ENCODE measurements around the gene BIRC5.
A peak's percentile ranks its signal among the peaks of the same experiment; 100 is the strongest.
"Not testable (repeated sequence)": the region's sequence is repeated elsewhere in the genome, so short reads cannot be mapped to it uniquely, and the experiment has no call there.

The BIRC5 gene

GRCh38 chr17:78248051-78248914, 34.2 kb downstream of the BIRC5 start:
- no peak for DNase-seq (ENCODE audit: insufficient read length)
- TF ChIP-seq POLR2AphosphoS5 (IDR thresholded peaks at IDR 0.05; ENCODE audit: low read depth, low read length) (no peak), TAF1 (IDR thresholded peaks at IDR 0.05; ENCODE audit: borderline replicate concordance, low read depth, low read length) (no peak), POLR2A (IDR thresholded peaks at IDR 0.05; ENCODE audit: low read depth, low read length) (no peak)
- FAIRE-seq = no peak

- DNase-seq (ENCODE audit: insufficient read length) (no peak), FAIRE-seq (no peak)
- TF ChIP-seq POLR2A (IDR thresholded peaks at IDR 0.05; ENCODE audit: low read depth, low read length) (no peak), TAF1 (IDR thresholded peaks at IDR 0.05; ENCODE audit: borderline replicate concordance, low read depth, low read length) (no peak), POLR2AphosphoS5 (IDR thresholded peaks at IDR 0.05; ENCODE audit: low read depth, low read length) (no peak)
Measured at GRCh38 chr17:78249074-78249817, 35.2 kb downstream of the BIRC5 start.

- FAIRE-seq (no peak), DNase-seq (ENCODE audit: insufficient read length) (no peak)
- no peak for TF ChIP-seq TAF1 (IDR thresholded peaks at IDR 0.05; ENCODE audit: borderline replicate concordance, low read depth, low read length)
- TF ChIP-seq POLR2AphosphoS5 (IDR thresholded peaks at IDR 0.05; ENCODE audit: low read depth, low read length) = no peak
- TF ChIP-seq POLR2A (IDR thresholded peaks at IDR 0.05; ENCODE audit: low read depth, low read length) = no peak
Measured at GRCh38 chr17:78249818-78250806, 36.1 kb downstream of the BIRC5 start.

- FAIRE-seq (peak; percentile 78), DNase-seq (ENCODE audit: insufficient read length) (peak; percentile 97)
- TF ChIP-seq POLR2A (IDR thresholded peaks at IDR 0.05; ENCODE audit: low read depth, low read length) = no peak
- TF ChIP-seq POLR2AphosphoS5 (IDR thresholded peaks at IDR 0.05; ENCODE audit: low read depth, low read length) = no peak
- no peak for TF ChIP-seq TAF1 (IDR thresholded peaks at IDR 0.05; ENCODE audit: borderline replicate concordance, low read depth, low read length)
Measured at GRCh38 chr17:78250891-78251772, 37.1 kb downstream of the BIRC5 start.

GRCh38 chr17:78251773-78252103, 37.7 kb downstream of the BIRC5 start:
- DNase-seq (ENCODE audit: insufficient read length) (no peak), FAIRE-seq (no peak)
- TF ChIP-seq TAF1 (IDR thresholded peaks at IDR 0.05; ENCODE audit: borderline replicate concordance, low read depth, low read length) (no peak), POLR2AphosphoS5 (IDR thresholded peaks at IDR 0.05; ENCODE audit: low read depth, low read length) (no peak), POLR2A (IDR thresholded peaks at IDR 0.05; ENCODE audit: low read depth, low read length) (no peak)

- TF ChIP-seq TAF1 (IDR thresholded peaks at IDR 0.05; ENCODE audit: borderline replicate concordance, low read depth, low read length) = no peak
- no peak for TF ChIP-seq POLR2AphosphoS5 (IDR thresholded peaks at IDR 0.05; ENCODE audit: low read depth, low read length)
- no peak for TF ChIP-seq POLR2A (IDR thresholded peaks at IDR 0.05; ENCODE audit: low read depth, low read length)
- DNase-seq (ENCODE audit: insufficient read length) (no peak), FAIRE-seq (no peak)
Measured at GRCh38 chr17:78252111-78252634, 38.1 kb downstream of the BIRC5 start.

- DNase-seq (ENCODE audit: insufficient read length) (no peak), FAIRE-seq (no peak)
- no peak for TF ChIP-seq POLR2A (IDR thresholded peaks at IDR 0.05; ENCODE audit: low read depth, low read length)
- TF ChIP-seq TAF1 (IDR thresholded peaks at IDR 0.05; ENCODE audit: borderline replicate concordance, low read depth, low read length) = no peak
- no peak for TF ChIP-seq POLR2AphosphoS5 (IDR thresholded peaks at IDR 0.05; ENCODE audit: low read depth, low read length)
Measured at GRCh38 chr17:78252701-78253635, 38.9 kb downstream of the BIRC5 start.

GRCh38 chr17:78253636-78253945, 39.5 kb downstream of the BIRC5 start:
- not testable (repeated sequence) for DNase-seq (ENCODE audit: insufficient read length); FAIRE-seq

- no peak for TF ChIP-seq POLR2AphosphoS5 (IDR thresholded peaks at IDR 0.05; ENCODE audit: low read depth, low read length)
- FAIRE-seq = peak; percentile 97
- peak; percentile 83 for DNase-seq (ENCODE audit: insufficient read length)
Measured at GRCh38 chr17:78253946-78254672, 40.1 kb downstream of the BIRC5 start.
